IMR-90 (cell line): ENCODE data around the gene SLC4A1. TPM values are rescaled to one million over a fixed set of nuclear protein-coding genes. Genes with fewer than 3 reads are reported as not detected.

Source experiments
- ATAC-seq: fragments of 200-7000 bp; cut with Tn5 transposase; 2 replicates; pipeline ENCODE4 v1.9.1; 2020; ENCODE audit warnings: low read depth, mild to moderate bottlenecking, moderate library complexity
- BruUV-seq: library from RNA; stranded (reverse); fragments of 400-500 nt; replicated peaks from 2 replicates; lab custom pipeline; 2021; lab: Mats Ljungman, UMichigan
- CTCF ChIA-PET: fragments of 300-600 bp; formaldehyde crosslinking; extraction: SDS; loops from one replicate; lab custom pipeline; 2021; ENCODE audit warnings: antibody characterized with exemption; lab: Yijun Ruan, JAX
- POLR2A ChIA-PET: fragments of 300-600 bp; sonication (Branson Sonifier 250); formaldehyde crosslinking; loops from one replicate; lab custom pipeline; 2022; ENCODE audit warnings: antibody characterized with exemption; ENCODE audit not compliant: unreplicated experiment; lab: Charles Lee
- DNase-seq: peaks from one replicate; pipeline ENCODE4 v3.0.0; 2013
- H2AFZ ChIP-seq: replicated peaks from 2 replicates; pipeline ENCODE3; 2013; ENCODE audit warnings: low read length, mild to moderate bottlenecking; ENCODE audit not compliant: poor library complexity
- H2AK5ac ChIP-seq: 2 replicates; pipeline ENCODE4 v1.6.1; 2013; ENCODE audit warnings: low read depth, low read length, inconsistent platforms
- H2AK9ac ChIP-seq: replicated peaks from 2 replicates; pipeline ENCODE3; 2013; ENCODE audit warnings: mild to moderate bottlenecking, low read depth, low read length, moderate library complexity; ENCODE audit not compliant: poor library complexity
- H2BK120ac ChIP-seq: 2 replicates; pipeline ENCODE4 v1.6.1; 2013; ENCODE audit warnings: low read depth, low read length, inconsistent platforms
- H2BK15ac ChIP-seq: 3 replicates; pipeline ENCODE4 v1.6.1; 2013; ENCODE audit warnings: low read depth, low read length, inconsistent platforms
- H2BK20ac ChIP-seq: 2 replicates; pipeline ENCODE4 v1.6.1; 2013; ENCODE audit warnings: low read depth, mild to moderate bottlenecking, inconsistent platforms, low read length, moderate library complexity
- H2BK5ac ChIP-seq: 2 replicates; pipeline ENCODE4 v1.6.1; 2013; ENCODE audit warnings: mild to moderate bottlenecking, low read depth, low read length, inconsistent platforms; ENCODE audit not compliant: poor library complexity, severe bottlenecking
- H3K14ac ChIP-seq: replicated peaks from 2 replicates; pipeline ENCODE4 v1.6.1; 2013; ENCODE audit warnings: low read depth, low read length, inconsistent platforms
- H3K18ac ChIP-seq: 2 replicates; pipeline ENCODE4 v1.6.1; 2013; ENCODE audit warnings: low read depth, low read length, control low read depth
- H3K23ac ChIP-seq: 2 replicates; pipeline ENCODE4 v1.6.1; 2013; ENCODE audit warnings: low read depth, low read length, inconsistent platforms
- H3K27ac ChIP-seq: 2 replicates; pipeline ENCODE4 v1.5.1; 2013; ENCODE audit warnings: mild to moderate bottlenecking, control low read depth, low read length; ENCODE audit not compliant: insufficient read depth
- H3K27me3 ChIP-seq: 2 replicates; pipeline ENCODE4 v1.6.1; 2013; ENCODE audit warnings: low read length; ENCODE audit not compliant: control insufficient read depth, insufficient read depth
- H3K36me3 ChIP-seq: 2 replicates; pipeline ENCODE4 v1.6.1; 2013; ENCODE audit warnings: low read length, mixed read lengths; ENCODE audit not compliant: control insufficient read depth, insufficient read depth
- H3K4ac ChIP-seq: 2 replicates; pipeline ENCODE4 v1.6.1; 2013; ENCODE audit warnings: low read depth, low read length, inconsistent platforms
- H3K4me1 ChIP-seq: 2 replicates; pipeline ENCODE4 v1.6.1; 2013; ENCODE audit warnings: low read length, mixed read lengths; ENCODE audit not compliant: control insufficient read depth, insufficient read depth
- H3K4me2 ChIP-seq: 2 replicates; pipeline ENCODE4 v1.6.1; 2013; ENCODE audit warnings: low read depth, mild to moderate bottlenecking, control low read depth, low read length, moderate library complexity
- H3K4me3 ChIP-seq: 2 replicates; pipeline ENCODE4 v1.5.1; 2013; ENCODE audit warnings: low read depth, mild to moderate bottlenecking, control low read depth, low read length, moderate library complexity; ENCODE audit not compliant: insufficient read depth
- H3K56ac ChIP-seq: 2 replicates; pipeline ENCODE4 v1.6.1; 2013; ENCODE audit warnings: low read length, inconsistent platforms; ENCODE audit not compliant: insufficient read depth; ENCODE audit errors: extremely low read depth
- H3K79me1 ChIP-seq, 2 experiments: 2 replicates each; pipeline ENCODE4 v1.6.1; 2013; ENCODE audit warnings: low read length in 2 of 2, inconsistent platforms in 1 of 2, low read depth in 1 of 2
- H3K9ac ChIP-seq: 2 replicates; pipeline ENCODE4 v1.6.1; 2013; ENCODE audit warnings: low read depth, low read length, control low read depth
- H3K9me1 ChIP-seq: 2 replicates; pipeline ENCODE4 v1.6.1; 2013; ENCODE audit warnings: low read length, inconsistent platforms; ENCODE audit not compliant: insufficient read depth
- H3K9me3 ChIP-seq: 2 replicates; pipeline ENCODE4 v1.6.1; 2013; ENCODE audit warnings: low read length; ENCODE audit not compliant: control insufficient read depth, insufficient read depth
- H4K20me1 ChIP-seq: 2 replicates; pipeline ENCODE4 v1.6.1; 2013; ENCODE audit warnings: low read length, inconsistent platforms; ENCODE audit not compliant: insufficient read depth
- H4K5ac ChIP-seq: 2 replicates; pipeline ENCODE4 v1.6.1; 2013; ENCODE audit warnings: mild to moderate bottlenecking, low read depth, low read length, control low read depth
- H4K8ac ChIP-seq, 2 experiments: 2 replicates each; pipeline ENCODE4 v1.6.1; 2013; ENCODE audit warnings: low read depth in 2 of 2, low read length in 2 of 2, control low read depth in 1 of 2, inconsistent platforms in 1 of 2
- H4K91ac ChIP-seq: 2 replicates; pipeline ENCODE4 v1.6.1; 2013; ENCODE audit warnings: low read depth, low read length, inconsistent platforms; ENCODE audit not compliant: insufficient read depth
- FOS ChIP-seq: fragments of 150-350 bp; IDR thresholded peaks from 2 replicates; pipeline ENCODE4 v1.6.1; 2016; ENCODE audit warnings: low read depth, low read length
- MAZ ChIP-seq: IDR thresholded peaks from 2 replicates; pipeline ENCODE4 v1.6.1; 2012; ENCODE audit warnings: low read depth, mild to moderate bottlenecking, low read length, improper control_type of control experiment, moderate library complexity, borderline replicate concordance
- WGBS, 2 experiments: methylation state at CpG; one replicate each; pipeline versions ENCODE4 v1.1.5 to v1.1.7; 2013; ENCODE audit warnings: missing lambda C conversion rate in 2 of 2; ENCODE audit not compliant: insufficient read length in 1 of 2; ENCODE audit errors: extremely low coverage in 2 of 2; 5-methylcytosine and 5-hydroxymethylcytosine counted together
- dilution Hi-C: fragments of 300-500 bp; cut with HindIII; formaldehyde crosslinking; loops from one replicate; pipeline ENCODE4 v1.14.3; 2018; ENCODE audit warnings: low sequenced_read_pairs; ENCODE audit not compliant: unreplicated experiment
- in situ Hi-C: fragments of 300-500 bp; cut with MboI; formaldehyde crosslinking; loops from 3 replicates; pipeline ENCODE4 v1.14.3; 2019; ENCODE audit warnings: low sequenced_read_pairs, inconsistent platforms, mixed read lengths
- intact Hi-C: fragments of 100-400 bp; cut with micrococcal nuclease; formaldehyde crosslinking; loops from 2 replicates; pipeline ENCODE4 v1.10.0; 2022
- polyA plus RNA-seq, 3 experiments: library from polyadenylated mRNA; depleted of rRNA; stranded (reverse); fragments of >200 nt; gene quantifications; 2 replicates each; pipeline ENCODE4 v1.2.3, GENCODE V29; 2012; ENCODE audit warnings: low replicate concordance in 1 of 3
- total RNA-seq: library from RNA; depleted of rRNA; stranded (reverse); fragments of >200 nt; gene quantifications from 2 replicates; pipeline ENCODE4 v1.2.3, GENCODE V29; 2012

Gene SLC4A1
- total and polyA plus RNA-seq, 2 of the 4 experiments (the other 2 are of a cell fraction): not detected

GRCh38 chr17:44263345-44263902 lies 4.5 kb downstream of the SLC4A1 start:
- Histone ChIP-seq H2BK15ac (no peak overlapping the region), H3K4ac (no peak overlapping the region), H3K9me3 (no peaks in the 10 kb centered on the region), H3K14ac (no peak overlapping the region), H3K23ac (no peak overlapping the region), H3K27me3 (peaks cover 55% of the 10 kb centered on the region), H2AK5ac (no peak overlapping the region), H4K5ac (no peak overlapping the region), H3K4me3 (no peak overlapping the region), H4K8ac (no peak overlapping the region), H2BK5ac (no peak overlapping the region), H3K4me1 (no peaks in the 10 kb centered on the region), H3K4me2 (no peak overlapping the region), H3K36me3 (no peaks in the 10 kb centered on the region), H4K20me1 (no peaks in the 10 kb centered on the region), H2AFZ (no peak overlapping the region), H3K79me1 (no peaks in the 10 kb centered on the region), H3K9me1 (no peaks in the 10 kb centered on the region), H2AK9ac (no peak overlapping the region), H2BK20ac (no peak overlapping the region), H3K9ac (no peak overlapping the region), H2BK120ac (no peak overlapping the region), H3K56ac (no peak overlapping the region), H3K27ac (no peak overlapping the region), H3K18ac (no peak overlapping the region), H4K91ac (no peak overlapping the region)
- ChIA-PET POLR2A (no interaction called here), CTCF (no interaction called here)
- no TSS peak for BruUV-seq
- intact Hi-C loops: no loop called here
- TF ChIP-seq MAZ (no peak), FOS (no peak)
- ATAC-seq (no peak), DNase-seq (no peak)
- WGBS, 2 experiments: 80% methylated on average over 6 of the region's 7 CpGs; no CpG with 5 or more reads in 1 of the 2 experiments
- dilution Hi-C loops: no loop called here
- in situ Hi-C loops: no loop called here
